CD14-positive monocyte (primary cell): ENCODE results near the gene UNKL. TPM values are rescaled to one million over a fixed set of nuclear protein-coding genes. Genes with fewer than 3 reads are reported as not detected.

Source experiments
- DNase-seq, 3 donors: peaks; one replicate each; pipeline ENCODE4 v3.0.0-alpha.2; 2011 to 2022
- H2AFZ ChIP-seq: 2 replicates; pipeline ENCODE4 v1.6.0; 2012; ENCODE audit warnings: mild to moderate bottlenecking, low read depth, low read length, inconsistent platforms; ENCODE audit not compliant: insufficient read depth, poor library complexity, severe bottlenecking
- H3K27ac ChIP-seq, 2 donors: 1 replicate in 1 of 2; 2 replicates in 1 of 2; pipeline ENCODE4 v1.5.1; 2012 to 2013; ENCODE audit warnings: low read length in 2 of 2, control low read depth in 1 of 2, inconsistent platforms in 1 of 2, low read depth in 1 of 2, mild to moderate bottlenecking in 1 of 2
- H3K27me3 ChIP-seq, 2 donors: one replicate each; pipeline versions ENCODE4 v1.6.0 to v1.6.1; 2011 to 2013; ENCODE audit warnings: low read length in 2 of 2; ENCODE audit not compliant: control insufficient read depth in 2 of 2, insufficient read depth in 2 of 2
- H3K36me3 ChIP-seq, 2 donors: replicated peaks in 1 of 2; 1 replicate in 1 of 2; 2 replicates in 1 of 2; pipeline versions ENCODE4 v1.5.1 to v1.6.1; 2012 to 2013; ENCODE audit warnings: low read length in 2 of 2, control low read depth in 1 of 2, inconsistent platforms in 1 of 2, mild to moderate bottlenecking in 1 of 2; ENCODE audit not compliant: insufficient read depth in 2 of 2, control insufficient read depth in 1 of 2
- H3K4me1 ChIP-seq, 2 donors: 1 replicate in 1 of 2; 2 replicates in 1 of 2; pipeline versions ENCODE4 v1.5.1 to v1.6.1; 2012 to 2013; ENCODE audit warnings: low read length in 2 of 2, control low read depth in 1 of 2, inconsistent platforms in 1 of 2, mild to moderate bottlenecking in 1 of 2, moderate library complexity in 1 of 2; ENCODE audit not compliant: insufficient read depth in 2 of 2, control insufficient read depth in 1 of 2
- H3K4me2 ChIP-seq: replicated peaks from 2 replicates; pipeline ENCODE3; 2012; ENCODE audit warnings: low read length, moderate library complexity, mild to moderate bottlenecking; ENCODE audit not compliant: poor library complexity, severe bottlenecking; ENCODE audit errors: extremely low read depth
- H3K4me3 ChIP-seq, 3 experiments: fragments of 200-600 bp in 1 of 3; sonication (generic) in 1 of 3; replicated peaks in 1 of 3; 1 replicate in 2 of 3; 2 replicates in 1 of 3; pipeline ENCODE4 v1.5.1; 2011 to 2013; ENCODE audit warnings: low read length in 3 of 3, mild to moderate bottlenecking in 3 of 3, control low read depth in 2 of 3, low read depth in 2 of 3, inconsistent platforms in 1 of 3, moderate library complexity in 1 of 3
- H3K79me2 ChIP-seq: 2 replicates; pipeline ENCODE4 v1.6.0; 2012; ENCODE audit warnings: mild to moderate bottlenecking, control low read depth, inconsistent platforms, low read length, moderate library complexity; ENCODE audit not compliant: insufficient read depth
- H3K9ac ChIP-seq: 2 replicates; pipeline ENCODE4 v1.6.0; 2017; ENCODE audit warnings: low read length, mild to moderate bottlenecking; ENCODE audit not compliant: insufficient read depth, poor library complexity, severe bottlenecking
- H3K9me3 ChIP-seq, 2 donors: replicated peaks in 1 of 2; 1 replicate in 1 of 2; 2 replicates in 1 of 2; pipeline versions ENCODE4 v1.5.1 to v1.6.1; 2012 to 2013; ENCODE audit warnings: low read length in 2 of 2, control low read depth in 1 of 2; ENCODE audit not compliant: control insufficient read depth in 1 of 2, insufficient read depth in 1 of 2
- H4K20me1 ChIP-seq: 2 replicates; pipeline ENCODE4 v1.6.0; 2012; ENCODE audit warnings: mild to moderate bottlenecking, low read length, control low read depth, moderate library complexity; ENCODE audit not compliant: insufficient read depth
- H3K27ac Mint-ChIP-seq, 7 donors: one replicate each; pipeline ENCODE4 v1.8.0; 2020; ENCODE audit warnings: mild to moderate bottlenecking in 7 of 7, mixed read lengths in 7 of 7, moderate library complexity in 6 of 7, inconsistent platforms in 2 of 7
- H3K27me3 Mint-ChIP-seq, 3 donors: one replicate each; pipeline ENCODE4 v1.8.0; 2021 to 2022; ENCODE audit warnings: low read depth in 3 of 3, mild to moderate bottlenecking in 3 of 3, mixed read lengths in 3 of 3, moderate library complexity in 3 of 3, inconsistent platforms in 1 of 3
- H3K36me3 Mint-ChIP-seq, 2 donors: one replicate each; pipeline ENCODE4 v1.8.0; 2020; ENCODE audit warnings: mixed read lengths in 2 of 2, inconsistent platforms in 1 of 2, mild to moderate bottlenecking in 1 of 2
- H3K4me1 Mint-ChIP-seq: one replicate; pipeline ENCODE4 v1.8.0; 2020; ENCODE audit warnings: mild to moderate bottlenecking, mixed read lengths
- H3K4me3 Mint-ChIP-seq, 2 donors: one replicate each; pipeline ENCODE4 v1.8.0; 2020; ENCODE audit warnings: mild to moderate bottlenecking in 2 of 2, mixed read lengths in 2 of 2, moderate library complexity in 1 of 2
- H3K9me3 Mint-ChIP-seq, 7 donors: one replicate each; pipeline ENCODE4 v1.8.0; 2020 to 2022; ENCODE audit warnings: mixed read lengths in 7 of 7, mild to moderate bottlenecking in 6 of 7, moderate library complexity in 6 of 7, inconsistent platforms in 2 of 7
- WGBS: methylation state at CpG from one replicate; pipeline ENCODE4 v1.1.5; 2013; ENCODE audit warnings: missing lambda C conversion rate; ENCODE audit not compliant: insufficient coverage; 5-methylcytosine and 5-hydroxymethylcytosine counted together
- intact Hi-C, 2 donors: fragments of 100-400 bp; cut with micrococcal nuclease; formaldehyde crosslinking; loops; one replicate each; pipeline versions ENCODE4 v1.15.0 to v1.15.1; 2023
- polyA plus RNA-seq, 3 donors: library from polyadenylated mRNA; depleted of rRNA in 1 of 3; unstranded in 2 of 3; stranded (reverse) in 1 of 3; fragments of 300-500 nt in 2 of 3; fragments of >200 nt in 1 of 3; fragmentation: Illumina TruSeq in 2 of 3; gene quantifications; 1 replicate in 2 of 3; 2 replicates in 1 of 3; pipeline ENCODE4 v1.2.3, GENCODE V29; 2012 to 2021
- TF ChIP-seq, protein P1 (sequence below): fragments of 200-600 bp; IDR thresholded peaks from one replicate; pipeline ENCODE4 v1.8.0; 2022; ENCODE audit warnings: antibody characterized with exemption, mild to moderate bottlenecking

The UNKL gene
- polyA plus RNA-seq, 3 donors = 1.2 to 19.9 (median 2.2) TPM

DNA sequence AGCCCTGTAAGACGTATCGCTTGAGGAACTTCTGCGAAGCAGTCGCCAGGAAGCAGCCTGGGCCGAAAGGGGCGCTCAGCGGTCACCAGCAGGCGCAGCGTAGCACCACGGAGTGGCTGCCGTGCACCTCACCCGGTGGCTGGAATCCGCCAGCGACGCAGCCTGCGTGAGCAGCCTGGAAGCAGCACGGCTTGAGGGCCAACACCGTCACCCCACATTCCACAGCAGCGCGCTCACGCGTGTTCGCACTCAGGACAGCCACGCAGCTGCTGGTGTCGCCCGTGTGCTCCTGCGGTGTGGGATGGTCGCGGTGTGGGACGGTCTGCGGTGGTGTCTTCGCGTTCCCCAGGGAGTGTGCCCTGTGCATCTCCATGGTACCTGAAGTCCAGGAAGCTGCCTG is 95.5 kb downstream of the UNKL start:
- H3K27ac Mint-ChIP-seq = no peak overlapping the region
- WGBS = 95% methylated on average over 33 of the region's 33 CpGs
- peaks cover 54% of the 10 kb centered on the region for H3K79me2 ChIP-seq
- peaks cover 73 to 97% of the 10 kb centered on the region in 2 donors for H3K36me3 Mint-ChIP-seq
- no peaks in the 10 kb centered on the region for H3K27me3 ChIP-seq
- H2AFZ ChIP-seq = no peak overlapping the region
- H3K9me3 ChIP-seq = no peaks in the 10 kb centered on the region
- no peaks in the 10 kb centered on the region for H3K4me1 ChIP-seq
- no peak overlapping the region for H3K9ac ChIP-seq
- H3K4me3 Mint-ChIP-seq = no peak overlapping the region
- intact Hi-C loops = no loop called here
- no peak overlapping the region for H3K27ac ChIP-seq
- TF ChIP-seq, protein P1, sequence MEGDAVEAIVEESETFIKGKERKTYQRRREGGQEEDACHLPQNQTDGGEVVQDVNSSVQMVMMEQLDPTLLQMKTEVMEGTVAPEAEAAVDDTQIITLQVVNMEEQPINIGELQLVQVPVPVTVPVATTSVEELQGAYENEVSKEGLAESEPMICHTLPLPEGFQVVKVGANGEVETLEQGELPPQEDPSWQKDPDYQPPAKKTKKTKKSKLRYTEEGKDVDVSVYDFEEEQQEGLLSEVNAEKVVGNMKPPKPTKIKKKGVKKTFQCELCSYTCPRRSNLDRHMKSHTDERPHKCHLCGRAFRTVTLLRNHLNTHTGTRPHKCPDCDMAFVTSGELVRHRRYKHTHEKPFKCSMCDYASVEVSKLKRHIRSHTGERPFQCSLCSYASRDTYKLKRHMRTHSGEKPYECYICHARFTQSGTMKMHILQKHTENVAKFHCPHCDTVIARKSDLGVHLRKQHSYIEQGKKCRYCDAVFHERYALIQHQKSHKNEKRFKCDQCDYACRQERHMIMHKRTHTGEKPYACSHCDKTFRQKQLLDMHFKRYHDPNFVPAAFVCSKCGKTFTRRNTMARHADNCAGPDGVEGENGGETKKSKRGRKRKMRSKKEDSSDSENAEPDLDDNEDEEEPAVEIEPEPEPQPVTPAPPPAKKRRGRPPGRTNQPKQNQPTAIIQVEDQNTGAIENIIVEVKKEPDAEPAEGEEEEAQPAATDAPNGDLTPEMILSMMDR = no peak
- no peaks in the 10 kb centered on the region for H3K9me3 Mint-ChIP-seq
- peaks cover 99% of the 10 kb centered on the region for H4K20me1 ChIP-seq
- no peaks in the 10 kb centered on the region for H3K4me1 Mint-ChIP-seq
- no peak overlapping the region for H3K4me2 ChIP-seq
- DNase-seq = no peak
- peaks cover 92% of the 10 kb centered on the region in 2 donors for H3K36me3 ChIP-seq
- H3K27me3 Mint-ChIP-seq = no peaks in the 10 kb centered on the region
- no peak overlapping the region for H3K4me3 ChIP-seq

DNA sequence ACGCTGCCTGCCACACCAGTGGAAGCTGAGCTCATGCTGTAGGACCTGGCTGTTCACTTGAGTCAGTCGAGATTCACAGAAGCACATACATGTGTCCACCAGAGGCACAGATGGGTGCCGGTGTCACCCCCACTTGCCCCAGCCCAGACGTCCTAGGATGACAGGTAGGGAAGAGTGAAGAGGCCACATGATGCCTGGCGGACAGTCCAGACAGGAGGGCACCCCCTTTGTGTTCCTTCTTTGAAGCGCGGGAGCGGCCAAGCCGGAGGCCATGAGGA is 96.3 kb downstream of the UNKL start:
- Histone ChIP-seq H3K9ac (no peak overlapping the region), H3K27me3 (no peaks in the 10 kb centered on the region), H3K4me1 (no peaks in the 10 kb centered on the region), H3K36me3 (peaks cover 90% of the 10 kb centered on the region in 2 donors), H2AFZ (no peak overlapping the region), H3K79me2 (peaks cover 62% of the 10 kb centered on the region), H3K27ac (no peak overlapping the region), H3K4me2 (no peak overlapping the region), H3K4me3 (no peak overlapping the region), H4K20me1 (peaks cover 99% of the 10 kb centered on the region), H3K9me3 (no peaks in the 10 kb centered on the region)
- peak overlapping the region in 2 of 7 donors; percentile 65 to 75 for H3K27ac Mint-ChIP-seq
- no peaks in the 10 kb centered on the region for H3K27me3 Mint-ChIP-seq
- no peak for DNase-seq
- H3K9me3 Mint-ChIP-seq = no peaks in the 10 kb centered on the region
- WGBS = 84% methylated on average over 9 of the region's 9 CpGs
- H3K4me1 Mint-ChIP-seq = no peaks in the 10 kb centered on the region
- intact Hi-C loops = no loop called here
- no peak overlapping the region for H3K4me3 Mint-ChIP-seq
- H3K36me3 Mint-ChIP-seq = peaks cover 68 to 93% of the 10 kb centered on the region in 2 donors
- TF ChIP-seq, protein P1 = no peak
